H1 (cell line): ENCODE measurements around the gene CIT. TPM values are rescaled to one million over a fixed set of nuclear protein-coding genes. Genes with fewer than 3 reads are reported as not detected.

Experiments used
- CTCF ChIA-PET: fragments of 300-600 bp; sonication (Branson Sonifier 250); formaldehyde crosslinking; loops from one replicate; lab custom pipeline; 2021; ENCODE audit not compliant: partially characterized antibody; lab: Charles Lee
- POLR2A ChIA-PET: fragments of 300-600 bp; sonication (Branson Sonifier 250); formaldehyde crosslinking; loops from one replicate; lab custom pipeline; 2021; ENCODE audit warnings: inconsistent platforms; ENCODE audit not compliant: partially characterized antibody; lab: Charles Lee
- DNase-seq, 2 experiments: peaks; one replicate each; pipeline versions ENCODE4 v3.0.0 to v3.0.0-alpha.2; 2010 to 2022; ENCODE audit warnings: low spot score in 2 of 2, low read depth in 1 of 2, mixed read lengths in 1 of 2
- FAIRE-seq: peaks from 2 replicates; lab custom pipeline; 2011; peaks lifted over from hg19 to GRCh38; lab: Jason Lieb, UNC
- H2AFZ ChIP-seq: 2 replicates; pipeline ENCODE4 v1.8.1; 2012; ENCODE audit warnings: low read length, inconsistent platforms
- H2AK5ac ChIP-seq: 2 replicates; pipeline ENCODE4 v1.6.1; 2013; ENCODE audit warnings: low read depth, low read length
- H2BK120ac ChIP-seq: replicated peaks from 2 replicates; pipeline ENCODE3; 2013; ENCODE audit warnings: low read depth, low read length, inconsistent platforms
- H2BK12ac ChIP-seq: 2 replicates; pipeline ENCODE4 v1.6.1; 2013; ENCODE audit warnings: low read depth, low read length
- H2BK15ac ChIP-seq: 2 replicates; pipeline ENCODE4 v1.6.1; 2013; ENCODE audit warnings: low read length
- H2BK20ac ChIP-seq: 2 replicates; pipeline ENCODE4 v1.6.1; 2013; ENCODE audit warnings: low read length
- H2BK5ac ChIP-seq: 2 replicates; pipeline ENCODE4 v1.6.1; 2013; ENCODE audit warnings: low read depth, low read length
- H3K14ac ChIP-seq: 2 replicates; pipeline ENCODE4 v1.6.1; 2013; ENCODE audit warnings: inconsistent platforms; ENCODE audit not compliant: insufficient read length
- H3K18ac ChIP-seq: 2 replicates; pipeline ENCODE4 v1.6.1; 2013; ENCODE audit warnings: low read length; ENCODE audit errors: extremely low read depth
- H3K23ac ChIP-seq: 2 replicates; pipeline ENCODE4 v1.6.1; 2013; ENCODE audit warnings: inconsistent platforms; ENCODE audit not compliant: insufficient read length
- H3K23me2 ChIP-seq: 2 replicates; pipeline ENCODE4 v1.6.1; 2013; ENCODE audit warnings: low read depth, low read length
- H3K27ac ChIP-seq: 2 replicates; pipeline ENCODE4 v1.6.1; 2011; ENCODE audit warnings: low read depth, low read length, inconsistent platforms
- H3K27me3 ChIP-seq, 4 experiments: replicated peaks in 1 of 4; 1 replicate in 1 of 4; 2 replicates in 3 of 4; pipeline versions ENCODE4 v1.6.1 to v1.8.1; 2011 to 2013; ENCODE audit warnings: low read length in 3 of 4, mild to moderate bottlenecking in 3 of 4, inconsistent platforms in 2 of 4, mixed read lengths in 2 of 4, moderate library complexity in 1 of 4; ENCODE audit not compliant: control insufficient read depth in 3 of 4, insufficient read depth in 3 of 4; ENCODE audit errors: extremely low read depth in 1 of 4
- H3K36me3 ChIP-seq, 4 experiments: 2 replicates each; pipeline versions ENCODE4 v1.6.1 to v1.8.1; 2011 to 2013; ENCODE audit warnings: mild to moderate bottlenecking in 4 of 4, low read length in 3 of 4, moderate library complexity in 2 of 4, control low read depth in 1 of 4, inconsistent platforms in 1 of 4; ENCODE audit not compliant: insufficient read depth in 4 of 4, control insufficient read depth in 2 of 4
- H3K4ac ChIP-seq: replicated peaks from 2 replicates; pipeline ENCODE3; 2013; ENCODE audit warnings: low read length, low read depth, mixed read lengths, inconsistent platforms; ENCODE audit not compliant: insufficient read length
- H3K4me1 ChIP-seq, 4 experiments: replicated peaks in 1 of 4; 1 replicate in 1 of 4; 2 replicates in 3 of 4; pipeline versions ENCODE4 v1.6.1 to v1.8.1; 2011 to 2013; ENCODE audit warnings: low read length in 3 of 4, inconsistent platforms in 2 of 4, mixed read lengths in 1 of 4; ENCODE audit not compliant: insufficient read depth in 4 of 4, control insufficient read depth in 3 of 4
- H3K4me2 ChIP-seq, 2 experiments: 2 replicates each; pipeline versions ENCODE4 v1.6.1 to v1.8.1; 2011 to 2013; ENCODE audit warnings: low read depth in 2 of 2, low read length in 2 of 2, control low read depth in 1 of 2, inconsistent platforms in 1 of 2, mild to moderate bottlenecking in 1 of 2; ENCODE audit not compliant: insufficient read depth in 1 of 2
- H3K4me3 ChIP-seq, 4 experiments: fragments of 200-600, 300-600 bp in 1 of 4; sonication (generic), shearing (Covaris generic), sonication (Bioruptor Twin) in 1 of 4; 2 replicates each; pipeline versions ENCODE4 v1.5.1 to v1.8.1; 2011 to 2016; ENCODE audit warnings: low read length in 4 of 4, low read depth in 3 of 4, control low read depth in 2 of 4, inconsistent platforms in 2 of 4, mild to moderate bottlenecking in 2 of 4, mixed read lengths in 1 of 4, moderate library complexity in 1 of 4; ENCODE audit not compliant: insufficient read depth in 2 of 4; ENCODE audit errors: extremely low read depth in 1 of 4
- H3K56ac ChIP-seq: replicated peaks from 2 replicates; pipeline ENCODE3; 2013; ENCODE audit warnings: low read depth, mild to moderate bottlenecking, mixed read lengths, low read length, inconsistent platforms; ENCODE audit not compliant: insufficient read length
- H3K79me1 ChIP-seq: 2 replicates; pipeline ENCODE4 v1.6.1; 2013; ENCODE audit warnings: low read depth, low read length, control low read depth
- H3K79me2 ChIP-seq, 2 experiments: 2 replicates each; pipeline versions ENCODE4 v1.6.1 to v1.8.1; 2012 to 2013; ENCODE audit warnings: low read length in 2 of 2, mild to moderate bottlenecking in 2 of 2, inconsistent platforms in 1 of 2; ENCODE audit not compliant: insufficient read depth in 2 of 2, control insufficient read depth in 1 of 2
- H3K9ac ChIP-seq, 4 experiments: replicated peaks in 1 of 4; 1 replicate in 1 of 4; 2 replicates in 3 of 4; pipeline versions ENCODE4 v1.6.1 to v1.8.1; 2011 to 2013; ENCODE audit warnings: low read depth in 3 of 4, low read length in 3 of 4, control low read depth in 2 of 4, mild to moderate bottlenecking in 2 of 4, moderate library complexity in 2 of 4, inconsistent platforms in 1 of 4; ENCODE audit errors: extremely low read depth in 1 of 4
- H3K9me3 ChIP-seq, 2 experiments: 2 replicates each; pipeline versions ENCODE4 v1.6.1 to v1.8.1; 2012 to 2013; ENCODE audit warnings: mild to moderate bottlenecking in 2 of 2, moderate library complexity in 2 of 2, control low read depth in 1 of 2, inconsistent platforms in 1 of 2, low read depth in 1 of 2, low read length in 1 of 2, mixed read lengths in 1 of 2; ENCODE audit not compliant: insufficient read depth in 2 of 2
- H4K20me1 ChIP-seq, 2 experiments: replicated peaks in 1 of 2; 2 replicates each; pipeline versions ENCODE3 to v1.8.1; 2011 to 2013; ENCODE audit warnings: inconsistent platforms in 2 of 2, low read length in 2 of 2, mild to moderate bottlenecking in 1 of 2; ENCODE audit not compliant: insufficient read depth in 2 of 2, control insufficient read depth in 1 of 2
- H4K5ac ChIP-seq: 2 replicates; pipeline ENCODE4 v1.6.1; 2013; ENCODE audit warnings: low read length, low read depth, mixed read lengths, inconsistent platforms; ENCODE audit not compliant: insufficient read length
- H4K8ac ChIP-seq: 2 replicates; pipeline ENCODE4 v1.8.0; 2013; ENCODE audit warnings: mild to moderate bottlenecking, moderate library complexity, low read length, inconsistent platforms; ENCODE audit not compliant: insufficient read depth; ENCODE audit errors: extremely low read depth
- H4K91ac ChIP-seq: replicated peaks from 2 replicates; pipeline ENCODE3; 2013; ENCODE audit warnings: low read length, mixed read lengths, inconsistent platforms; ENCODE audit not compliant: insufficient read length
- JUN ChIP-seq: IDR thresholded peaks from 2 replicates; pipeline ENCODE4 v1.6.1; 2011; ENCODE audit warnings: low read depth, mild to moderate bottlenecking, improper control_type of control experiment, low read length
- WGBS, 2 experiments: shearing (Covaris generic) in 1 of 2; methylation state at CpG; one replicate each; pipeline versions ENCODE4 v1.1.6 to v1.1.7; 2013 to 2015; ENCODE audit warnings: low lambda C conversion rate in 2 of 2, mixed read lengths in 2 of 2, inconsistent platforms in 1 of 2, low coverage in 1 of 2, missing lambda C conversion rate in 1 of 2; ENCODE audit not compliant: insufficient replicate concordance in 2 of 2, insufficient coverage in 1 of 2, insufficient read length in 1 of 2; ENCODE audit errors: extremely low coverage in 1 of 2, missing lambda C conversion rate in 1 of 2; 5-methylcytosine and 5-hydroxymethylcytosine counted together
- polyA plus RNA-seq, 7 experiments: library from polyadenylated mRNA; depleted of rRNA in 3 of 7; stranded (reverse) in 5 of 7; unstranded in 2 of 7; fragments of >200 nt in 5 of 7; fragments of 200-250 nt in 2 of 7; gene quantifications; 1 replicate in 5 of 7; 2 replicates in 1 of 7; 4 replicates in 1 of 7; pipeline versions ENCODE4 v1.2.1 to v1.2.3, GENCODE V29; 2011 to 2013; ENCODE audit warnings: missing spikeins in 2 of 7, mixed read lengths in 2 of 7
- total RNA-seq: library from RNA; stranded (reverse); fragmentation: NEBNext Ultra II Directional; extraction: Animal tissue kit (Norgen Biotek cat#: 25700); gene quantifications from 2 replicates; pipeline ENCODE4 v1.2.1, GENCODE V29; 2021

CIT gene
- total and polyA plus RNA-seq, 2 of the 8 experiments (the other 6 are each of a cell fraction or from before 2014, with no cell fraction given), result 17.1 to 60.9 TPM

- Histone ChIP-seq H4K20me1 (no peaks in the 10 kb centered on the region), H3K27me3 (no peaks in the 10 kb centered on the region), H3K4me1 (no peaks in the 10 kb centered on the region), H3K9me3 (no peaks in the 10 kb centered on the region), H2BK120ac (no peak overlapping the region), H4K91ac (no peak overlapping the region), H3K4me3 (no peak overlapping the region), H3K14ac (no peak overlapping the region), H3K79me2 (no peaks in the 10 kb centered on the region), H2AK5ac (no peak overlapping the region), H3K79me1 (no peaks in the 10 kb centered on the region; the same call in 1 of the 2 replicates), H4K5ac (no peak overlapping the region), H2BK15ac (no peak overlapping the region), H2BK12ac (no peak overlapping the region), H3K23ac (no peak overlapping the region), H3K4me2 (no peak overlapping the region), H3K36me3 (peaks cover 13 to 79% (median 46%) of the 10 kb centered on the region in 4 experiments), H3K23me2 (no peaks in the 10 kb centered on the region), H3K18ac (no peak overlapping the region), H2BK5ac (no peak overlapping the region), H3K56ac (no peak overlapping the region), H2AFZ (no peak overlapping the region), H3K9ac (no peak overlapping the region), H2BK20ac (no peak overlapping the region), H4K8ac (no peak overlapping the region), H3K4ac (no peak overlapping the region), H3K27ac (no peak overlapping the region)
- DNase-seq, result no peak
- ChIA-PET CTCF (no interaction called here), POLR2A (interaction anchor here (1.2 to 1.3 kb wide), 2 partner anchors 10 to 14 kb away, joined by 3 read pairs; no protein-coding TSS in a partner anchor)
- FAIRE-seq, result no peak
- WGBS, 2 experiments, result 84% methylated on average over 5 of the region's 5 CpGs; no CpG with 5 or more reads in 1 of the 2 experiments
- TF ChIP-seq JUN, result no peak
Measured at GRCh38 chr12:119870457-119870856, 6.7 kb downstream of the CIT start.
